H1 (cell line): ENCODE measurements around the gene HFE. TPM values are rescaled to one million over a fixed set of nuclear protein-coding genes. Genes with fewer than 3 reads are reported as not detected.

ENCODE experiments used
- CTBP2 ChIP-seq: IDR thresholded peaks from 2 replicates; pipeline ENCODE4 v1.7.0; 2011; ENCODE audit warnings: borderline replicate concordance, mild to moderate bottlenecking, moderate library complexity, mixed read lengths, low read length; ENCODE audit not compliant: insufficient read depth, insufficient read length
- JUN ChIP-seq: IDR thresholded peaks from 2 replicates; pipeline ENCODE4 v1.6.1; 2011; ENCODE audit warnings: low read depth, mild to moderate bottlenecking, improper control_type of control experiment, low read length
- polyA plus RNA-seq, 7 experiments: library from polyadenylated mRNA; depleted of rRNA in 3 of 7; stranded (reverse) in 5 of 7; unstranded in 2 of 7; fragments of >200 nt in 5 of 7; fragments of 200-250 nt in 2 of 7; gene quantifications; 1 replicate in 5 of 7; 2 replicates in 1 of 7; 4 replicates in 1 of 7; pipeline versions ENCODE4 v1.2.1 to v1.2.3, GENCODE V29; 2011 to 2013; ENCODE audit warnings: missing spikeins in 2 of 7, mixed read lengths in 2 of 7
- total RNA-seq: library from RNA; stranded (reverse); fragmentation: NEBNext Ultra II Directional; extraction: Animal tissue kit (Norgen Biotek cat#: 25700); gene quantifications from 2 replicates; pipeline ENCODE4 v1.2.1, GENCODE V29; 2021
- TF ChIP-seq, protein P1 (sequence below): IDR thresholded peaks from 2 replicates; pipeline ENCODE4 v1.6.1; 2011; ENCODE audit warnings: low read length, improper control_type of control experiment

Gene HFE
- total and polyA plus RNA-seq, 2 of the 8 experiments (the other 6 are each of a cell fraction or from before 2014, with no cell fraction given) = 1.6 to 2.0 TPM

DNA sequence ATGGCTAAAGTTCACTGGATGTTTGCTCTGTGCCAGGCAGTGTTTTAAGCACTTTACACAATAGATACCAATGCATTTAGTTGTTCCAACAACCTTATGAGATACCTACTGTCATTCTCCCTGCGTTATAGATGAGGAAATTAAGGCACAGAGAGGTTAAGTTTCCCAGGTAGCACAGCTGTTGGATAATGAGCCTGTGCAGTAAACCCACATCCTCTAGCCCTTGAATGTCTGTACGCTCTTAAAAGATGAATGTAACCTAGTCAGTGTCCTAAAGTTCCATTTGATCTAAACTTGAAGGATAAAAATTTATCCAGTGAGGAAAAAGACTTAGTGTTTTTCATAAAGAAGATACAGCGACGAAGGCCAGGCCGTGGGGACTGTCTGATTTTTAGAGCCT lies 28.0 kb downstream of the HFE start (continued):
- no peak for TF ChIP-seq JUN
- TF ChIP-seq, protein P1, sequence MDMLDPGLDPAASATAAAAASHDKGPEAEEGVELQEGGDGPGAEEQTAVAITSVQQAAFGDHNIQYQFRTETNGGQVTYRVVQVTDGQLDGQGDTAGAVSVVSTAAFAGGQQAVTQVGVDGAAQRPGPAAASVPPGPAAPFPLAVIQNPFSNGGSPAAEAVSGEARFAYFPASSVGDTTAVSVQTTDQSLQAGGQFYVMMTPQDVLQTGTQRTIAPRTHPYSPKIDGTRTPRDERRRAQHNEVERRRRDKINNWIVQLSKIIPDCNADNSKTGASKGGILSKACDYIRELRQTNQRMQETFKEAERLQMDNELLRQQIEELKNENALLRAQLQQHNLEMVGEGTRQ = no peak
- TF ChIP-seq CTBP2 = no peak
- TF ChIP-seq, all 59 proteins: peak for 0
